Measurements from ENCODE around the gene SCFD2.

DNA sequence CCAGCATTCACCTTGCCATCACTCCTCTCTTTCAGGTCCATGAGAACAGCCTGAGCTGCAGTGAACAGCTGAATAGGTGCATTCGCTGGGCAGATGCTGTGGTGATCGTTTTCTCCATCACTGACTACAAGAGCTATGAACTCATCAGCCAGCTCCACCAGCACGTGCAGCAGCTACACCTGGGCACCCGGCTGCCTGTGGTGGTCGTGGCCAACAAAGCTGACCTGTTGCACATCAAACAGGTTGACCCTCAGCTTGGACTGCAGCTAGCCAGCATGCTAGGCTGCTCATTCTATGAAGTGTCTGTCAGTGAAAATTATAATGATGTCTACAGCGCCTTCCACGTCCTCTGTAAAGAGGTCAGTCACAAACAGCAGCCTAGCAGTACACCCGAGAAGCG is 500.6 kb downstream of the SCFD2 start:
- no peak for TF ChIP-seq EZH2 (IDR thresholded peaks at IDR 0.05; ENCODE audit: borderline replicate concordance, low read length)
- TF ChIP-seq, protein P1, sequence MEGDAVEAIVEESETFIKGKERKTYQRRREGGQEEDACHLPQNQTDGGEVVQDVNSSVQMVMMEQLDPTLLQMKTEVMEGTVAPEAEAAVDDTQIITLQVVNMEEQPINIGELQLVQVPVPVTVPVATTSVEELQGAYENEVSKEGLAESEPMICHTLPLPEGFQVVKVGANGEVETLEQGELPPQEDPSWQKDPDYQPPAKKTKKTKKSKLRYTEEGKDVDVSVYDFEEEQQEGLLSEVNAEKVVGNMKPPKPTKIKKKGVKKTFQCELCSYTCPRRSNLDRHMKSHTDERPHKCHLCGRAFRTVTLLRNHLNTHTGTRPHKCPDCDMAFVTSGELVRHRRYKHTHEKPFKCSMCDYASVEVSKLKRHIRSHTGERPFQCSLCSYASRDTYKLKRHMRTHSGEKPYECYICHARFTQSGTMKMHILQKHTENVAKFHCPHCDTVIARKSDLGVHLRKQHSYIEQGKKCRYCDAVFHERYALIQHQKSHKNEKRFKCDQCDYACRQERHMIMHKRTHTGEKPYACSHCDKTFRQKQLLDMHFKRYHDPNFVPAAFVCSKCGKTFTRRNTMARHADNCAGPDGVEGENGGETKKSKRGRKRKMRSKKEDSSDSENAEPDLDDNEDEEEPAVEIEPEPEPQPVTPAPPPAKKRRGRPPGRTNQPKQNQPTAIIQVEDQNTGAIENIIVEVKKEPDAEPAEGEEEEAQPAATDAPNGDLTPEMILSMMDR (IDR thresholded peaks at IDR 0.05; ENCODE audit: low read length): no peak
